ENCODE results near the gene NXN.
"Not testable (repeated sequence)": the region's sequence is repeated elsewhere in the genome, so short reads cannot be mapped to it uniquely, and the experiment has no call there.

Gene NXN

GRCh38 chr17:830381-830780 is 149.2 kb downstream of the NXN start:
- Histone ChIP-seq H3K9me3 (ENCODE audit: control insufficient read depth, low read length) (no peaks in the 10 kb centered on the region), H3K27me3 (replicated peaks; ENCODE audit: control insufficient read depth, insufficient read depth, low read length) (no peaks in the 10 kb centered on the region), H3K4me1 (ENCODE audit: control insufficient read depth, insufficient read depth, low read length) (no peaks in the 10 kb centered on the region), H3K36me3 (ENCODE audit: control insufficient read depth, insufficient read depth, low read length, severe bottlenecking) (no peaks in the 10 kb centered on the region), H3K9ac (ENCODE audit: low read length) (no peak overlapping the region), H3K4me3 (ENCODE audit: low read length) (no peak overlapping the region)
- no peak for DNase-seq (ENCODE audit: low read depth)

- not testable (repeated sequence) for H3K4me1 ChIP-seq (ENCODE audit: control insufficient read depth, insufficient read depth, low read length); H3K4me3 ChIP-seq (ENCODE audit: low read length); DNase-seq (ENCODE audit: low read depth); H3K9me3 ChIP-seq (ENCODE audit: control insufficient read depth, low read length); H3K9ac ChIP-seq (ENCODE audit: low read length); H3K36me3 ChIP-seq (ENCODE audit: control insufficient read depth, insufficient read depth, low read length, severe bottlenecking); H3K27me3 ChIP-seq (replicated peaks; ENCODE audit: control insufficient read depth, insufficient read depth, low read length)
Measured at GRCh38 chr17:829614-830013, 150.0 kb downstream of the NXN start.

GRCh38 chr17:828761-829160 is 150.8 kb downstream of the NXN start:
- Histone ChIP-seq H3K9me3 (ENCODE audit: control insufficient read depth, low read length) (no peaks in the 10 kb centered on the region), H3K4me3 (ENCODE audit: low read length) (no peak overlapping the region), H3K4me1 (ENCODE audit: control insufficient read depth, insufficient read depth, low read length) (no peaks in the 10 kb centered on the region), H3K9ac (ENCODE audit: low read length) (no peak overlapping the region), H3K27me3 (replicated peaks; ENCODE audit: control insufficient read depth, insufficient read depth, low read length) (no peaks in the 10 kb centered on the region), H3K36me3 (ENCODE audit: control insufficient read depth, insufficient read depth, low read length, severe bottlenecking) (no peaks in the 10 kb centered on the region)
- no peak for DNase-seq (ENCODE audit: low read depth)

- Histone ChIP-seq H3K9me3 (ENCODE audit: control insufficient read depth, low read length) (no peaks in the 10 kb centered on the region), H3K4me3 (ENCODE audit: low read length) (no peak overlapping the region), H3K36me3 (ENCODE audit: control insufficient read depth, insufficient read depth, low read length, severe bottlenecking) (no peaks in the 10 kb centered on the region), H3K27me3 (replicated peaks; ENCODE audit: control insufficient read depth, insufficient read depth, low read length) (no peaks in the 10 kb centered on the region), H3K4me1 (ENCODE audit: control insufficient read depth, insufficient read depth, low read length) (no peaks in the 10 kb centered on the region), H3K9ac (ENCODE audit: low read length) (no peak overlapping the region)
- DNase-seq (ENCODE audit: low read depth), result no peak
Measured at GRCh38 chr17:826778-827177, 152.8 kb downstream of the NXN start.

- Histone ChIP-seq H3K36me3 (ENCODE audit: control insufficient read depth, insufficient read depth, low read length, severe bottlenecking) (no peaks in the 10 kb centered on the region), H3K4me3 (ENCODE audit: low read length) (no peak overlapping the region), H3K4me1 (ENCODE audit: control insufficient read depth, insufficient read depth, low read length) (no peaks in the 10 kb centered on the region), H3K9ac (ENCODE audit: low read length) (no peak overlapping the region), H3K9me3 (ENCODE audit: control insufficient read depth, low read length) (no peaks in the 10 kb centered on the region), H3K27me3 (replicated peaks; ENCODE audit: control insufficient read depth, insufficient read depth, low read length) (no peaks in the 10 kb centered on the region)
- DNase-seq (ENCODE audit: low read depth), result no peak
Measured at GRCh38 chr17:825216-825615, 154.4 kb downstream of the NXN start.

- no peaks in the 10 kb centered on the region for H3K4me1 ChIP-seq (ENCODE audit: control insufficient read depth, insufficient read depth, low read length)
Measured at GRCh38 chr17:824378-824777, 155.2 kb downstream of the NXN start.

GRCh38 chr17:823501-823902 is 156.1 kb downstream of the NXN start:
- Histone ChIP-seq H3K4me3 (ENCODE audit: low read length) (no peak overlapping the region), H3K9me3 (ENCODE audit: control insufficient read depth, low read length) (no peaks in the 10 kb centered on the region), H3K36me3 (ENCODE audit: control insufficient read depth, insufficient read depth, low read length, severe bottlenecking) (no peaks in the 10 kb centered on the region), H3K27me3 (replicated peaks; ENCODE audit: control insufficient read depth, insufficient read depth, low read length) (no peaks in the 10 kb centered on the region), H3K9ac (ENCODE audit: low read length) (no peak overlapping the region), H3K4me1 (ENCODE audit: control insufficient read depth, insufficient read depth, low read length) (no peaks in the 10 kb centered on the region)
- no peak for DNase-seq (ENCODE audit: low read depth)

More at GRCh38 chr17:824378-824777, 155.2 kb downstream of the NXN start:
- Histone ChIP-seq H3K36me3 (ENCODE audit: control insufficient read depth, insufficient read depth, low read length, severe bottlenecking) (no peaks in the 10 kb centered on the region), H3K4me3 (ENCODE audit: low read length) (no peak overlapping the region), H3K27me3 (replicated peaks; ENCODE audit: control insufficient read depth, insufficient read depth, low read length) (no peaks in the 10 kb centered on the region), H3K9ac (ENCODE audit: low read length) (no peak overlapping the region), H3K9me3 (ENCODE audit: control insufficient read depth, low read length) (no peaks in the 10 kb centered on the region)
- DNase-seq (ENCODE audit: low read depth), result no peak

GRCh38 chr17:819251-819650 is 160.3 kb downstream of the NXN start:
- DNase-seq (ENCODE audit: low read depth), result no peak
- no peaks in the 10 kb centered on the region for H3K27me3 ChIP-seq (replicated peaks; ENCODE audit: control insufficient read depth, insufficient read depth, low read length)
- H3K4me3 ChIP-seq (ENCODE audit: low read length), result no peak overlapping the region
- H3K36me3 ChIP-seq (ENCODE audit: control insufficient read depth, insufficient read depth, low read length, severe bottlenecking), result no peaks in the 10 kb centered on the region
- H3K9ac ChIP-seq (ENCODE audit: low read length), result no peak overlapping the region
- H3K9me3 ChIP-seq (ENCODE audit: control insufficient read depth, low read length), result no peaks in the 10 kb centered on the region
- H3K4me1 ChIP-seq (ENCODE audit: control insufficient read depth, insufficient read depth, low read length), result peaks cover under 1% of the 10 kb centered on the region

- no peaks in the 10 kb centered on the region for H3K9me3 ChIP-seq (ENCODE audit: control insufficient read depth, low read length)
- H3K9ac ChIP-seq (ENCODE audit: low read length), result no peak overlapping the region
- DNase-seq (ENCODE audit: low read depth), result no peak
- no peak overlapping the region for H3K4me3 ChIP-seq (ENCODE audit: low read length)
- peaks cover 2% of the 10 kb centered on the region for H3K4me1 ChIP-seq (ENCODE audit: control insufficient read depth, insufficient read depth, low read length)
- no peaks in the 10 kb centered on the region for H3K36me3 ChIP-seq (ENCODE audit: control insufficient read depth, insufficient read depth, low read length, severe bottlenecking)
- no peaks in the 10 kb centered on the region for H3K27me3 ChIP-seq (replicated peaks; ENCODE audit: control insufficient read depth, insufficient read depth, low read length)
Measured at GRCh38 chr17:814371-814770, 165.2 kb downstream of the NXN start.

GRCh38 chr17:812638-813204 is 166.9 kb downstream of the NXN start:
- no peak overlapping the region for H3K4me3 ChIP-seq (ENCODE audit: low read length)

GRCh38 chr17:811051-811784 is 168.4 kb downstream of the NXN start:
- H3K9me3 ChIP-seq (ENCODE audit: control insufficient read depth, low read length), result no peaks in the 10 kb centered on the region
- no peaks in the 10 kb centered on the region for H3K27me3 ChIP-seq (replicated peaks; ENCODE audit: control insufficient read depth, insufficient read depth, low read length)
- H3K4me3 ChIP-seq (ENCODE audit: low read length), result no peak overlapping the region
- no peak overlapping the region for H3K9ac ChIP-seq (ENCODE audit: low read length)
- no peak for DNase-seq (ENCODE audit: low read depth)
- H3K36me3 ChIP-seq (ENCODE audit: control insufficient read depth, insufficient read depth, low read length, severe bottlenecking), result no peaks in the 10 kb centered on the region
- H3K4me1 ChIP-seq (ENCODE audit: control insufficient read depth, insufficient read depth, low read length), result peaks cover 2% of the 10 kb centered on the region

More at GRCh38 chr17:812638-813204, 166.9 kb downstream of the NXN start:
- H3K4me1 ChIP-seq (ENCODE audit: control insufficient read depth, insufficient read depth, low read length), result peaks cover 2% of the 10 kb centered on the region
- no peak overlapping the region for H3K9ac ChIP-seq (ENCODE audit: low read length)
- H3K36me3 ChIP-seq (ENCODE audit: control insufficient read depth, insufficient read depth, low read length, severe bottlenecking), result no peaks in the 10 kb centered on the region
- no peak for DNase-seq (ENCODE audit: low read depth)
- H3K27me3 ChIP-seq (replicated peaks; ENCODE audit: control insufficient read depth, insufficient read depth, low read length), result no peaks in the 10 kb centered on the region
- no peaks in the 10 kb centered on the region for H3K9me3 ChIP-seq (ENCODE audit: control insufficient read depth, low read length)
